Hypothalamus (tissue), 51 donors: ENCODE data around the gene ATP2B3.

Experiments
- DNase-seq, 51 donors: peaks; one replicate each; lab custom pipeline; 2025; lab: John Stamatoyannopoulos, UW

Gene ATP2B3

DNA sequence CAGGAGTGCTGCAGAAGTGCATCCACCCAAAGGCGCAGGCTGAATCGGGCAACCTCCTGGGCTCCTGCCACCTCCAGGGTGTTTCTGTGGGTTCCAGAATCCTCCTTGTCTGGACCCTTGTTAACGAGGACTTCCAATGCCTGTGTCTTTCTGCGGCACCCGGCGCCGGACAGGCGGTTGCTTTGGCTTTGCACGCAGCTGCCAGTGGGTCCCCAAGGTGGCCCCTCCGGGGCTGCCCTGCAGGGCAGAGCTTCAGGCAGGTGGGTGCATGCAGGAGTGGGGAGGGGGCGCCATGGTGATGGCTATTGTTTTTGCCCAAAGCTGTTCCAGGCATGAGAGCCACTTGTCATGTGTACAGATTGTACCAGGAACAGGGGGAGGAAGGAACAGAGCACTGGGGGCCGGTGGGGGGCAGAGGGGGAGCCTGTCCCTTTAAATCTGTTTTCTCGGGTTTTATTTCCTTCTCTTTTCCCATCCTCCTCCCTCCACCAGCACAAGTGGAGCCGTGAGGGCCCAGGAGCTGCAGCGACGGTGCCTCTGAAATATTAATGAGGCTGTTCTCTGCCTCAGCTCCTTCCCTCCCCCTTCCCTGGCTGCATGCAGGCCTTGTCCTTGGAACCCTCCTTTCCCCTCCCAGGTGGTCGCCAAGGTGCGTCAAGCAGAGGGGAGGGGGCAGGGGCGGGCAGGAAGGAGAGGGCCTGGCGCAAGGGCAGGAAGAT, 13.1 kb downstream of the ATP2B3 start:
- peak in 6 of 51 donors; percentile 2 to 24 (median 8) for DNase-seq

DNA sequence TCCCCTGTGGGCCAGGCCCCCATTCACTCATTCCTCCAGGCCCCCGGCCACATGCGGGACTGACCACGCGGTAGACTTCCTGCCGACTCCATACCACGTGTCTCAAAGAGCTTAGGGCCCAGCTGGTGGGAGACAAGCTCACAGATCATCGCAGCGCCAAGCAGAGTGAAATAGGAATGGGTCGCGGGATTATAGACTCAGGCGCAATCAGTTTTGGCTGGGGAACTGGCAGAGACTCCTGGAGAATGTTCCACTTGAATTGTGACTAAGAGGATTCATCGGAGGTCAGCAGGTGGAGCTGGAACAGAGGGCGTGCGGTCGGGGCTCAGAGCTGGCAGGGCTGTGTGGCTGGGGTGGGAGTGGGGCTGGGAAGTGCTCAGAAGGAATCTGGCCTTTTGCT, 15.6 kb downstream of the ATP2B3 start:
- DNase-seq = no peak

DNA sequence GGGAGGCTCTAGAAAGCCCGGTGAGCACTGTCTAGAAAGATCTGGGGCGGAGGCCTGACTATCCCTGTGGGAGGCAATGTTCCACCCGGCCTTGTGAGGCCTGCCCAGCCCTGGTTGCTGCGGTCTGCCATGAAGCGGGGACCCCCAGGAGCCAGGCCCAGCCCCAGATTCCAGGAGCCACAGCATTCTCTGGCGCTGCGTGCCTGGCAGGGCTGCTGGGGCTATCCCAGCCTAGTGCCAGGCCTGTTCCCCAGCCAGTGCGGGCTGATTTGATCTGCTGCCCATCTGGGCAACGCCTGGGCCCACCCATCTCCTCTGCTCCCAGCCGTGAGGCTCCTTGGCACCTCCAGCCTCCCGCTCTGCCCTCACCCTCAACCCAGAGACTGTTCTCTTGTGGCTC, 19.6 kb downstream of the ATP2B3 start:
- DNase-seq = no peak

DNA sequence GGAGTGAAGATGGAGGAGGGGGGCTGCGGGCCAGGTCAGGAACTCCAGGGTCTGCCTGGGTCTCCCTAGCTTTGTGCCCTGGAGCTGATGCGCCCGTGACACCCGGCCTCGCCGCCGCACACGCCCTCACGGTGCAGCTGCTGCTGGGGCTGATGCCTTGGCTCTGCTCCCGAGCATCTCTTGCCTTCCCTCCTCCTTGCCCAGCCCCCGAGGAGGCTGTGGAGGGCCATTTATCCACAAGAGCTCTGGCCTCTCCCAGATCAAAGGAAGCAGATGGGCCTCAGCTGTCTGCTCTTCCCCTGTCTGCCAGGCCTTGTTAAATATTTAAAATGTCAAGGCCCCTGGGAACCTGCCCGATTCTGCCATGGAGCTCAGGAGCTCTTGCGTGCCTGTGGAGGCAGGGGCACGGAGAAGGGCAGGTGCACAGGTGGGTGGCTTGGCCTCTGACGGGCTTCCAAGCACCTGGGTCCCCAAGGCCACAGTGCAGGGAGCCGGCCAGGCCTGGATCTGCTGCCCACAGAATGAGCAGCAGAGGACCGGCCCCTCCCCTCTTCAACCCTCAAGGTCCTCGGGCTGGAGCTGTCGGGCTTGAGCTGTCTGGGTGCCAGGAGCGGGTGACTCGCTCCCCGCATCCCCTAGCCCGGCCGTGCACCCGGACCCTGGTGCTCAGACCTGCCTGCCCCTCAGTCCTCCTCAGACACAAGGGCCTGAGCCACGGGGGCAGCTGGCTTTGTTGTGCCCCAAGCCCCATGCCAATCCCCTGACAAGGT, 20.3 kb downstream of the ATP2B3 start:
- DNase-seq = peak in 2 of 51 donors; percentile 5 to 8

DNA sequence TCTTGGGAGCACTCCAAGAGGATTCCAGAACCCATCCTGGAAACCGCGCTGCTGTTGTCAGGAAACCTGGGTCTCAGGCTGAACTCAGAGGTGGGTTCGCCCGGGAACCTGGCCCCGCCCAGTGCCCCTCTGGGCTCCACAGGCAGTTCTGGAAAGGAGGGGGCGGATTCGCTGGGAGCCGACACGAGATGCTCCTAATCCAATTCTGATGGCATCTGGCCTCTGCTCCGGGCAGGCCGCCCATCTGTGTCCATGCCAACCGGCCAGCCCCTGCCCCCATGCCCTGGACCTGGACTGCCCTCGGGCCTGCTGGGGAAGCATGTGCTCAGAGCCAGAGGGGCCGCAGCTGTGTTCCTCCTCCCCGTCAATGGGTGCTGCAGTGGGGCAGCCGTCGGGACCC, 21.0 kb downstream of the ATP2B3 start:
- DNase-seq = peak in 20 of 51 donors; percentile 1 to 44 (median 16)

DNA sequence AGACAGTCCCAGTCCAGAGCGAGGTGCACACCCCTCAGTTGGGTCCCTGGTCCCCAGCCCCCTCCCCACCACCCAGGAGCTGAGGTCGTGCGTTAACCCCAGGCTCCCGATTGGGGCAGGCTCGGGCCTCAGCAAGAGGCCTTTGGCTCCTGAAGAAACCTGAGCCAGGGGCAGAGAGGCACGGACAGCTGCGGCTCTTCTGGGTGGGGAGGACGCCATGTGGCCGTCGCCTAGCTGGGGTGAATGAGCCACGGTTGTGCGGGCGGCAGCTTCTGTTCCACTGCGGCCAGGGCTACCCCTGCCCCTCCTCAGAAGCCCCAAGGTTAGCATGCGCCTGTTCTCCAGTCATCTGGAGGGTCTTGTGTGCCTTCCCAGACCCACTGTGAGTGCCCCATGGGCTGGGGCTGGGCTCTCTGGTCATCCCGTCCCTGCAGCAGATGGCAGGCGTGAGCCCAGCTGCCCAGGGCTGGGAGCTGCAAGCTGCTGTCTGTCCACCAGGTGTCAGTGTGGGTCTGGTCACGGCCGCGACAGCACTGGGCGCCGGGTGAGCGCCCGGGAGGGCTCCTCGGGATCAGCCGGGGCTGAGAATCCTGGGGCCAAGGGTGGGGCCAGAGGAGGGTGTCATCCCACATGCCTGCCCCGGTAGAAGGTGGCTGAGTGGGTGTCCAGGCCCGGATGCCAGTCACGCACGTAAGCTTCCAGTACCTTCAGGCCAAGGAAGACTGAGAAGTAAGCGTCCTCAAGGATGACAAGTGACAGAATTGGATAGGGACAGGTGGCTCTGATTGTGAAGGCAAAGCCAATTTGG, 21.9 kb downstream of the ATP2B3 start:
- peak in 49 of 51 donors; percentile 3 to 77 (median 38) for DNase-seq

DNA sequence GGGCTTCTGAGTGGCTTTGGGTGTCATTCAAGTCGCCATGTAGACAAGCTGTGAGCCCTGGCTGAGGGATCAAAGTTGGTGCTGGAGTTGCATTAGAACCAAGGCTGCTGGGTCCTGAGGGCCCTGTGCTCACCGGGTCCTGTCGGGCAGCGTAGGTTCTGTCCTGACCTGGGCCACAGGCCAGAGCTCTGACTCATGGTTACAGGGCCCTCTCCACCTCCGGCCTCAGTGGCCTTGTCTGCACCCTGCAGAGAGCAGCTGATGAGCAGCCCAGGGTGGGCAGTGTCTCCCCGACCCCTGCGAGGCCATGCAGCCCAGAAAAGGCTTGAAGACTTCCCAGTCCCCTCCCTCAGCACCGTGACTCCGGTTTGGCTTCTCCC, 22.5 kb downstream of the ATP2B3 start:
- no peak for DNase-seq

DNA sequence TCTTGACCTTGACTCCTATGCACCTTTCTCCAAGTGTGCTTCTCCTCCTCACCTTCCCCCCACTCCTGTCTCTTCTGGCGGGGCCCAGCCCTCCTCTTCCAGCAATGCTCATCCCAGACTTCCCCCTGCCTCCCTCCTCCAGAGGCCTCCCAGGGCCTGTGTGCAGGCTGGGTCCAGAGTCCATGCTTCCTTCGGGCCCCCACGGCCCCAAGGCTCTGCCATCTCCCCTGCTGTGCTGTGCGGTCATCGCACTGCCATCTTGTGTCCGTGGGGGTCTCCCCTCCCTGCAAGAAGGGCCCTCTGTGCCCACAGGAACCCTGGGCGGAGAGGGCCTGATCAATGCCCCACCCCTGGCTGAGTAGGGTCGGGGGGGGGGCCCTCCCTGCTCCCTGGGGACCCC, 27.3 kb downstream of the ATP2B3 start:
- DNase-seq = no peak

DNA sequence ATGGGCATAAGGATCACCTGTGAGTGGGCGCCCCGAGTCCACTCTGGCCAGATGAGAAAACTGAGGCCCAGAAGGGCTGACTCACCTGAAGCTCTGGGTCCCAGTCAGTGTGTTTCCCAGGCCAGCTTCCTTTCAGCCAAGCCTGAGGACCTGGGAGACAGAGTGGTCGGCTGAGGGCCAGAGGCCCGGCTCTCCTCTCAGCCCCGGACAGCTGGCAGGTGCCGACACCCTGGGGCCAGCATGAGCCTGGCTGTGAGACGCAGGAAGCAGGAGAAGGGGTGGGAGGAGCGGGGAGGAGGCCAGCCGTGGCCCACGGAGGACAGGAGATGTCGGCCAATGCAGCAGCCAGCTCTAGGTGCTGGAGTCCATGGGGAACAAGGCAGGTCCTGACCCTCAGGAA, 28.9 kb downstream of the ATP2B3 start:
- no peak for DNase-seq

DNA sequence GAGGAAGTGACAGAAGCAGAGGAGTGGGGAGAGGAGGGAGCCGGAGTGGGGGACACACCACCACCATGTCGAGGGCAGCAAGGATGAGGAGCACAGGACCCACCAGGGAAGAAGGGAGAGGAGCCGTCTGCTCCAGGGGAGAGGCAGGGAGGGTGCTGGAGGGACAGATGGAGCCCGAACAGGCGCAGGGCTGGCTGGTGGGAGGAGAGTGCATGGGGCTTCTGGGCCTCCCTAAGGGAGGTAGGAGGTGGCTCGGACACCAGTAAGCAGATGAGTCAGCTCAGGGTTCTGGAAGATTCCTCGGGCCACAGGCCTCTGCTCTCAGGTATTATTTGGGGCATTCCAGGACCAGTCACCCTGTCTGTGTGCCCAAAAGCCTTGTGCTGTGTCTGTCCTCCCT, 29.8 kb downstream of the ATP2B3 start:
- no peak for DNase-seq

DNA sequence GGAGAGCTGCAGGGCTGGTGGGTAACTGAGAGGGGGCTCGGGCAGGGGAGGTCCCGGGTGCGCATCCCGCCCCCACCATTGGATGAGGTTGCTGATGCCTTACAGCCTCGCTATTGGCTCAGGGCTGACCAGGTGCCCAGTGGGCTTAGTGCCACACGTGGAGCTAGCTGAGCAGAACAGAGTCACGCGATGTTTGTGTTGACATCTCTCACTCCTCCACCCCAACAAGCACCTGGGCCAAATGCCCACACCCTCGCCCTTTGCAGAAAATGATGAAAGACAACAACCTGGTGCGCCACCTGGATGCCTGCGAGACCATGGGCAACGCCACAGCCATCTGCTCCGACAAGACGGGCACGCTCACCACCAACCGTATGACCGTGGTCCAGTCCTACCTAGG, 31.8 kb downstream of the ATP2B3 start:
- DNase-seq = no peak

DNA sequence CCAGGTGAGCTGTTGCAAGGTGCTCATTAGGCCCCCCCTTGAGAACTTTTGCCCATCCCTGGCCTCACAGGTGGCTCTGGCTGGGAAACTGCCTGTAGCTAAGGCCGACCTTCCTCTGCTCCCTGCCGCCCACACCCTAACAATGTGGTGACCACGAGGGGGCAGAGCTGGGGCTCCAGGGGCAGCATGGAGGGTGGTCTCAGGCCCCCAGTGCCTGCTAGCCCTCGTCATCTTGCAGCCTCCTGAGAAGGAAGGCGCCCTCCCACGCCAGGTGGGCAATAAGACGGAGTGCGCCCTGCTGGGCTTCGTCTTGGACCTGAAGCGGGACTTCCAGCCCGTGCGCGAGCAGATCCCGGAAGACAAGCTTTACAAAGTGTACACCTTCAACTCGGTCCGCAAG, 32.4 kb downstream of the ATP2B3 start:
- DNase-seq = no peak

DNA sequence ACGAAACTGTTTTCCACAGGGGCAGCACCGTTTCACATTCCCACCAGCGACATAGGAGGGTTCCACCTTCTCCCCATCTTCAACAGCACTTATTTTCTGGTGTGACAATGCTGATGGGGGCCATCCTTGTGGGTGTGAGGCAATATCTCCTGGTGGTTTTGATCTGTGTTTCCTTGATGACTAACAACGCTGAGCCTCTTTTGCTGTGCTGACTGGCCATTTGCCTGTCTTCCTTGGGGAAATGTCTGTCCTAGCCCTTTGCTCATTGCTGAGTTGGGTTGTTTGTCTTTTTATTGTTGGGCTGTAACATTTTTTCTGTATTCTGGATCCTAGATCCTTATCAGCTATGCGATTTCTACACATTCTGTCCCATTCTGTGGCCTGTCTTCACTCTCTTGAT, 33.7 kb downstream of the ATP2B3 start:
- DNase-seq = no peak

DNA sequence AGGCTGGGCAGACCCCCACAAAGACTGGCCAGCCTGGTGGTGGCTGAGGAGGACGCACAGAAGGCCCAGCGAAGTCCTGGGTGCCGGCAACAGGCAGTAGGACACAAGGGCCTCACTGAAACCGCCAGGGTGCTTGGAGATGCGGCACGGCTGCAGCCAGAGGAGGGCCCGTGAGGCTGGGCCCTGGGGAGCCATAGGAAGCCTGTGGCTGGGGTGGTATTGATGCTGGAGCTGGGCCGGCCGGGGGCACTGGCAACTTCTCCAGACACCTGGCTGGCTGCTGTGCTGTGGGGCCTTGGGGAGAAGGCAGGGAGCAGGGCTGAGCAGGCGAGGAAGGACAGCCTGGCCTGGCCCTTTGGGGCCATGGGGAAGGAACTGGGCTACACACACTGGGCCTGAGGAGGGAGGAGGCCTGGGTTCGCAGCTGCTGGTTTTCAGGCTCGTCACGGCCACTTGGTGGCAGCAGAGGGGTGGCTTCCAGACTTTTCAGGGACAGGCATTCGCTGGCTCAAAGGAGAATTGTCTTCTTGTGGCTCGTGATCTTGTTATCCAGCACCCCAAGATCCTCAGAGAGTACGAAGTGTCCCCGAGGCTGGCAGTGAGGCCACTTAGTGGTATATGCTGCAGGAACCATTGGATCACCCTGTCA, 37.2 kb downstream of the ATP2B3 start:
- DNase-seq = peak in 49 of 51 donors; percentile 4 to 84 (median 60)

DNA sequence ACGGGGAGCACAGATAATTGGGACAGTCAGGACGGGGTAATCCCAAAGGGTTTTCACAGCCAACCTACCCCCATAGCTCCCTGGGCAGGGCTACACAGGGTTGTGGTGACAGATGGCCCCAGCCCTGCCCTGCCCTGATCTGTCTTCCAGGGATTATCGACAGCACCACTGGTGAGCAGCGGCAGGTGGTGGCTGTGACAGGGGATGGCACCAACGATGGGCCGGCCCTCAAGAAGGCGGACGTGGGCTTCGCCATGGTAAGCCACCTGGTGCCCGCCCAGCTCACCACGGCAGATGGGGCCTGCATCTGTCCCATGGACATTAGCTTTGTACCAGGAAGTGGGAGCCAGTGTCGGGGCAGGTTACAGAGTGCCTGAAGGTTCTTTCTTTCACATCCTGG, 39.3 kb downstream of the ATP2B3 start:
- no peak for DNase-seq

DNA sequence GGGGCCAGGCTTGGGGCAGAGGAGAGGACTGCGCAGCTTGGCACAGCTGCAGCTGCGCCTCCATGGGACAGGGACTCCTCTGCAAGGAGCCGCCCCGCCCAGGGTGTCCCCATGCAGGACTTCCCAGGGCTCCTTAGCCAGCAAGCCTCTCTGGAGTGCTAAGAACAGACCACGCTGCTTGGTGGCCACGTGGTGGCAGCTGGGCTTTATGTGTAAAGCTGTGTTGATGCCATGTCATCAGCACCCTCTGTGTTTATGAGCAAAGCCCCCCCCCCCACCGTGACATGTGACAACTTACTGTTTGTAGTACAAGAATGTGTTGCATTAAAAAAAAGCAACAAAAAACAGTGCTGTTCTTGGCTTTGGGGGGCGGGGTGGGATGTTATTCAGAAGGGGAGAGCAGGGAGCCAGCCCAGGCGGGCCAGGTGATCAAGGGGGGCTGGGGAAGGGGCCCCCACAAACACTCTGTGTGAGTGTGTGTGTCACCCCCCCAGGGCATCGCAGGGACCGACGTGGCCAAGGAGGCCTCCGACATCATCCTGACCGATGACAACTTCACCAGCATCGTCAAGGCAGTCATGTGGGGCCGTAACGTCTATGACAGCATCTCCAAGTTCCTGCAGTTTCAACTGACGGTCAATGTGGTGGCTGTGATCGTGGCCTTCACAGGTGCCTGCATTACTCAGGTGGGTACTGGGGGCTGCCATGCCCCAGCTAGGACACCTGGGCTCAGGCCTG, 40.3 kb downstream of the ATP2B3 start:
- DNase-seq = peak in 8 of 51 donors; percentile 3 to 43 (median 14)

DNA sequence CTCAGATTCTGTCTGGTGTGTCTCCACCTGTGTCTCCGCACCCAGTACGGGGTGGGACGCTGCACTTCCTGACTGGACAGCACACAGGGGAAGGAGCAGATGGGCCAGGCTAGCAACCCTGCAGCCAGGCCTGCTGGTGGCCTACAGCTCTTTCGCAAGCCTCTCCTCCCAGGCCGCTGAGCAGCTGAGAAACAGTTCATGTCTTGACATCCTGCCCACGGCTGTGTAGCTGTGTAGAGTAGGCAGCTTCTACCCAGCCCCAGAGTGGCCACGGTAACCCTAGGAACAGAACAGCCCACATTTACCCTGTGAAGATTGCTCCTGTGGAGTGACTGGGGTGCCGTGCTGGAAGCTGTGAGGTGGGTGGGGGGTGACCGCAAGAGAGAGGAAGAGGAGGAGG, 42.6 kb downstream of the ATP2B3 start:
- no peak for DNase-seq

DNA sequence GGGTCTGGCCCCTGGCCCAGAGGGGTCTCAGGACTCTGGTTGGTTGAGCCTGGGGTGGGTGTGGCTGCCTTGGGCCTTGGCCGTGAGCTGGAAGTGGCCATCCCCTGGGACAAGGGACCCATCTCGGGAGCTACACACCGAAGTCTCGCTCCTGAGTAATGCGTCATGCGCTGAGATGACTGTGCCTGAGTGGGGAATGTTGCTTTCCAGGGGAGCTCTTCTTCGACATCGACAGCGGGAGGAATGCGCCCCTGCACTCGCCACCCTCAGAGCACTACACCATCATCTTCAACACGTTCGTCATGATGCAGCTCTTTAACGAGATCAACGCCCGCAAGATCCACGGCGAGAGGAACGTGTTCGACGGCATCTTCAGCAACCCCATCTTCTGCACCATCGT, 43.0 kb downstream of the ATP2B3 start:
- DNase-seq = no peak

DNA sequence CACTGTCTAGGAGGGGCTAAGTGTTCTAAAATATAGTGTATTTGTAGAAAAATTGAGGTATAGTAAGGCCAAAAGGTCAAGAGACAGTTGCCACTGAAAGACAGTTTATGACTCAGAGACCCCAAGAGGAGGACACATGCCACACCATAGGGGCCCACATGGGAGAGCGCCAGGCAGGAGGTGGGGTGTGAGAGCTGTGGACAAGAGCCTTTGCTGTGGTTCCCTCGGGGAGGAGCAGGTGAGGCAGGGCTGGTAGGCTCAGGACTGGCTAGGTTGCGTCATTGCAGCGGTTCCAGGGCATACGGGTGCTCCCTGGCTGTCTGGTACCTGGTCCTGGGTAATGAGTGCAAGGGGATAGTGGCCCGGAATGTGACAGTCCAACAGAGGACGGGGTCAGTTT, 43.9 kb downstream of the ATP2B3 start:
- DNase-seq = no peak

DNA sequence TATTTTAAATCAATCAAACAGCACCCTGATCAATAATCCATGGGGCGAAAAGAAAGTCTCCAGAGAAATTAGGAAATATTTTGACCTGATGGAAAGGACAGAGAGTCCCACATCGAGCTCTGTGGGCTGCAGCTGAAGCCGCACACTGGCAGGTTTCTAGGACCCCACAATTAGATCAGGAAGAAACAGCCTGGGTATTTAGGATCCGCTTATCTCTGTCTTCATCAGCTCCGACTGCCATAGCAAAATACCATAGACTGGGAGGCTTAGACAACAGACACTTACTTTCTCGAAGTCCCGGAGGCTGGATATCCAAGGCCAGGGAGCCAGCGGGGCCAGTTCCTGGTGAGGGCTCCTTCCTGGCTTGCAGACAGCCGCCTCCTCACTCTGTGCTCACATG, 45.1 kb downstream of the ATP2B3 start:
- DNase-seq = no peak
